Muscle of back (tissue), 11 donors: ENCODE data around the gene STK36. TPM values are rescaled to one million over a fixed set of nuclear protein-coding genes. Genes with fewer than 3 reads are reported as not detected.

ENCODE experiments used
- DNase-seq, 3 donors: peaks; one replicate each; pipeline versions ENCODE4 v3.0.0 to v3.0.0-alpha.2; 2013
- polyA plus RNA-seq, 10 donors: library from polyadenylated mRNA; unstranded; fragments of 120-200 nt; gene quantifications; one replicate each; pipeline ENCODE4 v1.2.1, GENCODE V29; 2013; ENCODE audit not compliant: insufficient read length in 10 of 10

Gene STK36
- polyA plus RNA-seq, 10 donors: 18.0 to 58.9 (median 23.8) TPM

DNA sequence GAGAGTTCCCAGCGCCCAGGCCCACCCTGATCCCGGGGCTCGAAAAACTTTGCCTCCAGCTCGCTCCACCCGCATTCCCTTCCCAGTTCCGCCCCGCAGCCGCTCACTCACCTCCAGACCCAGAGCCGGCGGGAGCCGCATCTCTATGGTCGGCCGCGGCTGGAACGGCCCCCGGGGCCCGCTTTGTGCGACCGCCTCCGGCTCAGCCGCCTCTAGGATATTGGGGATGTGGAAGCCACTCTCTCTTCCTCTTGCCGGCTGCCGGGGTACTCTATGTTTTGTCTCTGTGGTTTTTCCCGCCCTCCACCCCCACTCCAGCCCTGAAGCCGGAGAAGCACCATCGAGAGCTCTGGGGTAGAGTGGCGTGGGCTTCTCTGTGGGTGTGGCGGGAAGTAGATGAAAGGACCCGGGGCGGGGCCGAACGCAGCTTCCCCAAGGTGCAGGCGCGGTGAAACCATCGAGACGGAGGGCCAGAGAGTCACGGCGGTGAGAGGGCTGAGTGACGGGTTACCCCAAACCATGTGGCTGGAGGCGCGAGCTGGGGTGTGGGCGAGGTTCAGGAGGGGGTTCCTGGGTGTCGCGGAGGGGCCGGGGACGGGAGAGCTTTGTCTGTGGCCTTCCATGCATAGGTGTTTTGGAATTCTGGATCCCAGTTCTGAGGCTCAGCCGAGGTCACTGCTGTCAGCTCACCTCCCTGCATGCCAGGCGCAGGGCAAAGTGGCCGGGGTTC, 12.5 kb upstream of the STK36 start, which contains the start of the genes BCS1L and ZNF142:
TSS of gene BCS1L (plus strand) at position 426 of the 730 bp plus-strand sequence. CDS start 1,305 bp downstream, outside the sequence.
TSS of gene ZNF142 (minus strand) at position 366 of the 730 bp plus-strand sequence. CDS start 3,194 bp downstream, outside the sequence.
- DNase-seq: peak; percentile 86 to 96 (median 90)

- no peak for DNase-seq
These were observed 11.9 kb upstream of the STK36 start for GRCh38 chr2:218659988-218660358.

GRCh38 chr2:218662377-218662776, 9.5 kb upstream of the STK36 start:
- DNase-seq: no peak

DNA sequence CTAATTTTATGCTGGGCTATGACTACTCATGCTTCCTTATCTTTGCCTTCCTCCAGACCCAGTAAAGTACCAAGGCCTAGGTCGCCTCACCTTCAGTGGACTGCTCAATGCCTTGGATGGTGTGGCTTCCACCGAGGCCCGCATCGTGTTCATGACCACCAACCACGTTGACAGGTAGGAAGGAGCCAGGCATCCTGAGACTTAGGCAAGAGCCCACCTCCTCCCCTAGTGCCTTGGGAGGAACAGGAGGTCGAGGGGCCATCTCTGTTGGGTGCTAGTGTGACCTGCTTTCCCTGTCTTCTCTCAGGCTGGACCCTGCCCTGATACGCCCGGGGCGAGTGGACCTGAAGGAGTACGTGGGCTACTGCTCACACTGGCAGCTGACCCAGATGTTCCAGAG, 9.1 kb upstream of the STK36 start:
- DNase-seq: no peak

- no peak for DNase-seq
These were observed 8.0 kb upstream of the STK36 start for GRCh38 chr2:218663901-218664300.

GRCh38 chr2:218664653-218665052, 7.2 kb upstream of the STK36 start:
- DNase-seq: no peak

DNA sequence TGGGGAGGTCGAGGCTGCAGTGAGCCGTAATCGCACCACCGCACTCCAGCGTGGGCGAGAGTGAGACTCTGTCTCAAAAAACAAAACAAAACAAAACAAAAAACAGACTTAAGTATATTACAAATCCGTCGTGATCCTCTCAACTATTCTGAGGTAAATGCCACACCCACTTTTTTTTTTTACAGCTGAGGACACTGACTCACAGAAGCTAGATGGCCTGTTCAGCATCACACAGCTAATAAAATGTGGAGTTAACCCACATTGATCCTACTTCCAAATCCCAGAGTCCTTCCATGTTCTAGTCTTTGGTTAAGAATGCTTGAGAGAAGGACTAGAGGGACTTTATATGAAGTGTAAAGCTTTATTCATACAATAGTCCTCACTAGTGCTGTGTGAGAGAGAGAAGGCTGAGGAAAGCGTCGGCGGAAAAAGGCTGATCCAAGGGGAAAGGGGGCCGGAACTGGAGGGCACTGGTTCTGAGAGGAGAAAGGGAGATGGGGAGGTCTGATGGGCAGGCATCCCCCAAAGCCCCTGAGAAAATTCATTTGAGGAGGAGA, 711 bp upstream of the STK36 start:
- DNase-seq: no peak

- no peak for DNase-seq
These were observed 7.2 kb downstream of the STK36 start for GRCh38 chr2:218679119-218679518.

DNA sequence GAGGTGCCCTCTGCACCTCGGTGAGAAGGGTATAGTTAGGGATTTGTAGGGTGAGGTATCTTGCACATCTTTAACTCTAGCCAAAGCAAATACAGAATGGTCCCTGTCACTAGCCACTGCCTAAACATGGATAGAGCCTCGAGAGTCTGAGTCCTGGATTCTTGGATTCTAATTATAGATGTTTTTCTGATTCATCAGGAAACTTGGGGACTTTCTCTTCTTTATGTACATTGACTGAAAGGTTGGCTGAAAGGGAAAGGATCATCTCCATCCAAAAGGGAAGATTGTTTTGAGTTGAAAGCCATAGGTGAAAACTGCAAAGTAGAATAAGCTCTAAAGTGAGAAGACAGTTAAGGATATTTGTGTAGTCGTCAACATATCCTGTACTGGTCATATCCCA, 8.2 kb downstream of the STK36 start:
- no peak for DNase-seq

DNA sequence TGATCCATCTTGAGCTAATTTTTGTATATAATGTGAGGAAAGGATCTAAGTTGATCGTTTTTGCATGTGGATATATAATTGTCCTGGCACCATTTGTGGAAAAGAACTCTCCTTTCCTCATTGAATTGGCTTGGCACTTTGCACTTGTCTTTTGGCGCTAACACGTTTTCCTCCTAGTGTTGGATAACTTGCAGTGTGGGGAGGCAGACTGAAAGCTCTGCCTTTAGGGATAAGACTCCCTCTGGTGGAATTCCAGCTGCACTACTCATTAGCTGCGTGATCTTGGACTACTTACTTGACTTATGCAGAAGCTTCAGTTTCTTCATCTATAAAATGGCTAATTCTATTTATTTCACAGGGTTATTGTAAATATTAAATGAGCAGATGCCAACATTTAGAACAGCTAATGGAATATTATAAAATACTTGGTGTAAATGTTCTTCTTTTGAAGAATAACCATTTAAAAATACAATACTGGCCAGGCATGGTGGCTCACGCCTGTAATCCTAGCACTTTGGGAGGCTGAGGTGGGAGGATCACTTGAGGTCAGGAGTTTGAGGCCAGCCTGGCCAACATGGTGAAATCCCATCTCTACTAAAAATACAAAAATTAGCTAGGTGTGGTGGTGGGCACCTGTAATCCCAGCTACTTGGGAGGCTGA, 15.6 kb downstream of the STK36 start:
- peak; percentile 58 to 86 (median 83) for DNase-seq

GRCh38 chr2:218691234-218691633, 19.3 kb downstream of the STK36 start:
- DNase-seq: peak in 2 of 3 donors; percentile 29 to 44

DNA sequence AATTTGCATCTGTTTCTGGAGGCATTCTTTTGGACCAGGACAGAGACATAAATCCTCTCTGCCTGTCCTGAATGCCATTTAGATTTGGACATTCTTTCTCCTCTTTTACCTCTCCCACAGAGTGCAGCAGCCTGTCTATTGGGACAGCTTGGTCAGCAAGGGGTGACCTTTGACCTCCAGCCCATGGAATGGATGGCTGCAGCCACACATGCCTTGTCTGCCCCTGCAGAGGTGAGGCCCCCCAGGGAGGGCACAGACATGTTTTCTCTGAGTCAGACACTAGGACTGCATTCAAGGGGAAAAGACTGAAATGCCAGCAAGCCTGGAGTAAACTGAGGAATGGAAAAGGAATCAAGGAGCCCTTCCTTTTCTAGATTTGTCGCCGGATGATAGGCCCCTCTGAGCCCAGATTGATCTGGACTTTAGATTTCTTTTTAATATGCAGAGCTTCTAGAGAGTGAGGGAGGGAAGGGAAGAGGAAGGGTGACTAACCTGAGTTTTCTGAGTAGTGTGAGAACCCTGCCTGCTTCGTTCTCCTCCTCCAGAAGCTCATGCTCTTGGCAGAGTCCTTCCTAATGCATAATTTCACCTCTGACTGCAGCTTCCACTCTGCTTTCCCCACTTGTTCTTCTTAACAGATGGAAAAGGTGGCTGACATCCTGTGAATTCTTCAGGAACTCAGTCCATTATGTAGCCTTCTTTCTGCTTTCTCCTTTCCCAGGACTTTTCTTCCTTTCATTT, 22.7 kb downstream of the STK36 start:
- no peak for DNase-seq

DNA sequence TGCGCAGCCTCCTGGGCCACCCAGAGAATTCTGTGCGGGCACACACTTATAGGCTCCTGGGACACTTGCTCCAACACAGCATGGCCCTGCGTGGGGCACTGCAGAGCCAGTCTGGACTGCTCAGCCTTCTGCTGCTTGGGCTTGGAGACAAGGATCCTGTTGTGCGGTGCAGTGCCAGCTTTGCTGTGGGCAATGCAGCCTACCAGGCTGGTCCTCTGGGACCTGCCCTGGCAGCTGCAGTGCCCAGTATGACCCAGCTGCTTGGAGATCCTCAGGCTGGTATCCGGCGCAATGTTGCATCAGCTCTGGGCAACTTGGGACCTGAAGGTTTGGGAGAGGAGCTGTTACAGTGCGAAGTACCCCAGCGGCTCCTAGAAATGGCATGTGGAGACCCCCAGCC, 27.0 kb downstream of the STK36 start:
- no peak for DNase-seq

DNA sequence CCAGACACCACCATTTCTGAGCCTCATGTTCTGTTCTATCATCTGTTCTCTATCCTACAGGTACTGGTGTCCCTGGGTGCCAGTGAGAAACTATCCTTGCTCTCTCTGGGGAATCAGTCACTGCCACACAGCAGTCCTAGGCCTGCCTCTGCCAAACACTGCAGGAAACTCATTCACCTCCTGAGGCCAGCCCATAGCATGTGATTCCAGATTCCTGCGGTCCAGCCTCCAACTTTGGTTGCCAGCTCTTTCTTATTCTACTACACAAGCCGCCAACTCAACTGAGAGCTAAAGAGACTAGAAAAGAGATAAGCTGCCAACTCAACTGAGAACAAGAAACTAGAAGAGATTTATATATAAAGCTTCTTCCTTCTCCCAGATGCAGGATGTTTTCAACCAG, 29.9 kb downstream of the STK36 start:
- no peak for DNase-seq

- no peak for DNase-seq
These were observed 31.5 kb downstream of the STK36 start for GRCh38 chr2:218703341-218703740.

- no peak for DNase-seq
These were observed 36.2 kb downstream of the STK36 start for GRCh38 chr2:218708086-218708485.

DNA sequence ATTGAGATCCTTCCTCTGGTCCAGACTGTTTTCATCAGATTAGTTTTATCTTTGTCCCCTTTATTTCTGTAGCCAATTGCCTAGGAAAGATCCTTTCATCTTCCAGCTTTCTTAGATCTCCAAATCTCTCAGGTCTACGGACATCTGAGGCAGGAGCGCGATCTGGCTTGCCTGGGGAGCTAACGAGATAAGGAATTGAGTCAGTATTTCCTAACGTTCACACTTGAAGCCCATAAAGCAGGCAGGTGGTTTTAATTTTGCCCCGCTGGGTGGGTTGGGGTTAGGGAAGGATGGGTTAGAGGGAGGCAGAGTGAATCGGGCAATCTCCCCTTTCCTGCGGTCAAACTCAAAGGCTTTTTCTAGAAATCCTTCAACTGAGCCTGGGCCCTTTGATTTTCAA, 38.0 kb downstream of the STK36 start:
- DNase-seq: peak in 1 of 3 donors; percentile 13

DNA sequence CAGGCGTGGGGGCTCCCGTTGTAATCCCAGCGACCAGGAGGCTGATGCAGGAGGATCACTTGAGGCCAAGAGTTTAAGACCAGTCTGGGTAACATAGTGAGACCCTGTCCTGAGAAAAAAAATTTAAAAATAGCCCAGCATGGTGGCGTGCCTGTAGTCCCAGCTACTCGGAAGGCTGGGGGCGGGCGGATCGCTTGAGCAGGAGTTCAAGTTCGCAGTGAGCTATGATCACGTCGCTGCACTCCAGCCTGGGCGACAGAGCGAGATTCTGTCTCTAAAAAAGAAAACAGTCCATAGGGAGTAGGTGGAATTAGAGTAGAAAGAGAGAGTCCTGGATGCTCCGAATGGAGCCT, 38.4 kb downstream of the STK36 start:
- DNase-seq: no peak

DNA sequence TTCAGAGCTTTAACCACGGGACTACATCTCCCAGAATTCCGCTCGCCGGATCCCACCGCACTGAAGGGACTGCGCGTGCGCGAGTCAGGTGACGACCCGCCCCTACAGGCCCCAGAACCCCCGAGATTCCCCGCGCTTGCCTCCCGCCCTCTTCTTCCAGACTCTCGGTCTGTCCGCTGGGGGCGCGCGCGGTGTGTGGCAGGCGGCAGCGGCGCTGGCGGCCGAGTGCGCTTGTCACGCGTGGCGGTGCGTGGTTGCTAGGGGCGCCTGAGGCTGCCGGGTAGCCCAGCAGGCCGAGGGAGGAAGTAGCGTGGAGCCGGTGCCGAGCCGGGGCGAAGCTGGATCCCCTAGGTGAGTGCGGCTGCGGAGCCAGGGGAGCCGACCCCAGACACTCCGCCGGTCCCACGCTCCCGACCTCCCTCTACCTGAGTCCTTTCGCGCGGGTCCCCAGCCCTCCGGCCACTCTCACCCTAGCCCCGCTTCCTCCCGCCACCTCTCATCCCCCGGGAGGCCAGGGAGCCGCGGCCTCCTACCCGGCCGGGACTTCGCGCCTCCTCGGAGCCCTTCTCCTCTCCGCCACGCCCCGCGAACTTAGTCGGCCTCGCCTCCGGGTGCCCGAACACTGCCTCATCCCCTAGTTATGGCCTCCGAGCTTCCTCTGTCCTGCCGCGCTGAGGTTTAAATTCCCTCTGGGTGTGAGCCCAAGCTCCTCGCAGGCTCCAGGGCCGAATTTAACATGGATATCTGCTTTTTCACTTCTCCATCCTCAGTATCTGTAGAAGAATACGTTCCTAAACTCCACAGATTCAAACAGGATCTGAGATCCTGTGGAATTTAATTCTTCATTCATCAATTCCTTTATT, 39.0 kb downstream of the STK36 start, which contains the start of gene TTLL4:
TSS of gene TTLL4 (plus strand) at position 149 of the 863 bp plus-strand sequence. CDS start 26,842 bp downstream, outside the sequence.
- peak; percentile 97 to 98 (median 98) for DNase-seq

GRCh38 chr2:218711550-218711929, 39.7 kb downstream of the STK36 start:
- peak in 1 of 3 donors; percentile 28 for DNase-seq

DNA sequence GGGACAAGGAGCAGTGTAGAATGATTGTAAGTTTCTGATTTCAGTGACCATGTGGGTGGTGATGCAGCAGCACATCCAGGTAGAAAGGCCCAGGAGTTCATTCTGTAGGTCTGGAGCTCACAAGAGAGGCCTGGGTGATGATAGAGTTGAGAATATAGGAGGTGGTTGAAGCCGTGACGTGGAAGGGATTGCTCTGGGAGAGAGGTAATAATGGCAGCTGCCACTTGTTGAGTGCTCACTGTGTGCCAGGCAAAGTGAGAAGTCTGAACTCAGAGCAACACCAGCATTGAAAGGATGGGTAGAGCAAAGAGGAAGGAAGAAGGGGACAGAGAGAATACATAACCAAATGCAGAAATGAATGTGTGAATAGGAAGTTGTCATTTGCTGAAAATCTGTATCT, 42.0 kb downstream of the STK36 start:
- no peak for DNase-seq
